ENCODE measurements around the gene CDH4.

CDH4 gene

DNA sequence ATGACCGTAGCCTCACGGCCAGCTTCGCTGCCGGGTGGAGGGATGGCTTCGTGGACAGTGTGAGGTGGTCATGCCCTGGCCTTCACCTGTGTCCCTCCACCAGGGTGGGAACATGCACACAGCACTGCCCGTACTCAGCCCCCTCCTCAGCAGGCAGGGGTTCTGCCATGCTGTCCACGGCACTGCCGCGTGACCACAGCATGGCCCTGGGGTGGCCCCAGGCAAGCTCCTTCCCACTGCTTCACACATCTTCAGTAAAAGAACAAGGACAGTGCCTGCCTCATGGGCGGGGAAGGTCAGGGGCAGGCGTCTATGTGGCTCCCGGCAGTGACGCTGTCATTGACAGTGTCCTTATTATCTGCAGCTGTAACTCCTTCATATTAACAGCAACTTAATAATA lies 607.7 kb downstream of the CDH4 start:
- DNase-seq, result no peak

DNA sequence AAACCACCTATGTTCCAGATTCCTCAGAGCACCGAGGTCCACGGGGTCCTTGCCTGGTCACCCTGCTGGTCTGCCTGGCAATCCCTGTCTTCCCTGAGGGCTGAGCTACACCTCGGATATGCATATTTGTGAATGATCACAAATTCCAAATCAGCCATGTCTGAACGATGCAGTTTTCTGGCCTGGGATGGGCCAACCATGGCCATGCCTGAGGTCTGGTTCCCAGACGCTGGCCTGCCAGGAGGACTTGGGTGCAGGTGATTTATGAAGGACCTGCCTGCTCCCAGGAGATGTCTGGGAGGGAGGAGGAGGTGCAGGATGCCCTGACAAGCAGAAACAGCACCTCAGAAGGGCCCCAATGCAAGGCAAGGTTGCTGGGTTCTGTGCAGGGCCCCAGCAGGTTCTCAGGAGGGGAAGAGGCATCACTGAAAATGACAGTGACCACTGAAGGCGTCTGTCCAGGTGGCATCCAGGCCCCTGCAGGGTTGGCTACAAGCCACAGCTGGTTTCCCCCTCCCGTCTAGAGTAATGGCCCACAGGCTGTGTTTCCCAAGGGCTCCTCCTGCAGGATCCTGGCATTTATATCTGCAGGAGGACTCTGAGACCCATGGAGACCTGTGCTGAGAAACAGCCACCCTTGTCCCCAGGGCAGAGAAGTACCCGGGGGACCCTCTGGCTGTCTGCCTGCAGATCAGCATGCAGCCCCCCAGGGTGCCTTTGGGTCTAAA lies 608.4 kb downstream of the CDH4 start:
- DNase-seq, result no peak

DNA sequence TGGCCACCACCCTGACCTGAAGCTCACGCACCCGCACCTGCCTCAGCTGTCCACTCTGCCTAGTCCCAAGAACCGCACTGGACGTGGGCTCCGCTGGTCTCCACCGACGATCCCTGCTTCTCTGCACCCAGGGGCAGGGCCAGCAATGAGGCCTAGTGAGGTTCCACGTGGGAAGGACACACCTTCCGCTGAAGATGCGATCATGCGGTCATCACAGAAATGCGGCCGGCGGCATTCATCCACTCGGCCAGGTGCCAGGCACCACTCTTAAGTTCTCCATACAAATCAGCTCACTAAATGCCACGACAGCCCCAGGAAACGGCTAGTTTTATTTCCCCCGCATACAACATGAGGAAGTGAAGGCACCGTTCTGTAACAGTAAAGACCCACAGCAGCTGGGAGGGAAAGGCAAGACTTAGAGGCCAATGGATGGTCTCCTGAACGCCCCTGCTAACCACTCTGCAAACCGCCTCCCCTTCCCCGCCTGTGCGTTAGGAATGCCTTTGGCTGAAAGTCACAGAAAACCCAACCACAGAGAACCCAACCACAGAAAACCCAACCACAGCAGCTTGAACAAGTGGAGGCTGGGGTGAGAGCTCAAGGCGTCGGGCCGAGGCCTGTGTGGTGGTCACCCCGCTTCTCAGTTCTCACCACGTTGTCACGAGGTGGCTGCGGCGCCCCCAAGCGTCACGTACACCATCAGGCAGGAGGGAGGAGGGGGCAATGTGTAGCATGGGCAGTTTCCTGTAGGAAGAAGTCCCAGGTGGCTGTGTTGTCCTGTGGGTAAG lies 609.2 kb downstream of the CDH4 start:
- DNase-seq, result no peak

DNA sequence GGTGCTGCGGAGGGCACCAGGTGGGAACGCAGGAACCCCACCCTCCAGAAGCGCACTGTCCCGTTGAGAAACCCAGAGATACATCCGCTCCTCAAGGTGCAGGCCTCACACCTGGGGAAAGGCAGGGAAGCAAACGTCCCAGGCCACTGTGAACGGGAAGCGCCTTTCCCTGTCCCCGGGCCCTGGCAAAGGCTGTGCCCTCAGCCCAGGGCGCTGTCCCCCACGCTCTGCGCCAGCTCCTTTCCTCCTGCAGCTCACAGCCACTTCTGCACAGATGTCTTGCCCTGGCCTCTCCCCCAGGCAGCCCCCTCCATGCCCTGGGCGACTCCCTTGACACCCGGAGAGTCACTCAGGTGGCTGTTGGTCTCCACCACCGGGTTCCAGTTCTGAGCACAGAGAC lies 609.8 kb downstream of the CDH4 start:
- no peak for DNase-seq

DNA sequence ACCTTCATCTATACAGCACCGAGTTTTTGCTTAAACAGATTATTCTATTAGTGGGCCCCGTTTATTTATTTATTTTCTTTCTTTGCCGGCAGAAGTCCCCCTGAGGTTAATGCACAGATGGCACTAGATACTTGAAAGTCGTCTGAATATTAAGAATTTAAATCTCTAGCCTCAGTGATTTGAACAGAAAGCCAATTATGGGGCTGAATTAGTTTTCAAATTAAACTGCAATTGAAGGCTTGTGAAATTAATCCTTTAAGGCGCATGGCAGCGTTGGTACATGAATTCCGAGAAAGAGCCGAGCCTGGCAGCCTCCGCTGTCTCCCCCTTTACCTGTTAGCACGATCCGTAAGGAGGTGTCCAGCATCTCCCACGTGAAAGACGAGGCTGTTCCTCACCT lies 610.8 kb downstream of the CDH4 start:
- no peak for DNase-seq

DNA sequence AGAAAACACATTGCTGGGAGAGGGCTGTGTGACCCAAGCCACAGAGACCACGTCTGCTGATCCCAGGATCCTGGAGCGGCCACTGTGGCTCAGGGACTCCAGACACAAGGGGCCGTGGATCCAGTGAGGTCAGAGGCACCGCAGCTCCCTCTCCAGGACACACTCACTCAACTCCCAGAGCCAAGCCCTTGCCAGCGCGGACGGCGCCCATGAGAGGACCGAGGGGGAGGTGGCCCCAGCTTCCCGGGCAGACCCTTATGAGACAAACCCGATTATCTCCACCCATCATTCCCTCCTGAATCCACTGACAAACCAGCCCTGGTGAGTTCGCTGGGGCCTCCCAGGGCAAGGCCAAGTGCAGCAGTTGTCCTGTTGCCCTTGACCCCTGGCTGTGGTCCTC lies 612.4 kb downstream of the CDH4 start:
- DNase-seq, result no peak

DNA sequence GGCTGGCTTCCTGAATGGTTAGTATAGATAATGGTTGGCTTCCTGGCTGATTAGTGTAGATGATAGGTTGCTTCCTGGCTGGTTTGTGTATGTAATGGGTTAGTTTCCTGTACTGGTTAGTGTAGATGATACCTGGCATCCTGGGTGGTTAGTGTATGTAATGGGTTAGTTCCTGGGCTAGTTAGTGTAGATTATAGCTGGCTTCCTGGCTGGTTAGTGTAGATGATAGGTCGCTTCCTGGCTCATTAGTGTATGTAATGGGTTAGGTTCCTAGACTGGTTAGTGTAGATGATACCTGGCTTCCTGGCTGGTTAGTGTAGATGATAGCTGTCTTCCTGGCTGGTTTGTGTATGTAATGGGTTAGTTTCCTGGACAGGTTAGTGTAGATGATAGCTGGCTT lies 613.3 kb downstream of the CDH4 start:
- DNase-seq, result no peak

DNA sequence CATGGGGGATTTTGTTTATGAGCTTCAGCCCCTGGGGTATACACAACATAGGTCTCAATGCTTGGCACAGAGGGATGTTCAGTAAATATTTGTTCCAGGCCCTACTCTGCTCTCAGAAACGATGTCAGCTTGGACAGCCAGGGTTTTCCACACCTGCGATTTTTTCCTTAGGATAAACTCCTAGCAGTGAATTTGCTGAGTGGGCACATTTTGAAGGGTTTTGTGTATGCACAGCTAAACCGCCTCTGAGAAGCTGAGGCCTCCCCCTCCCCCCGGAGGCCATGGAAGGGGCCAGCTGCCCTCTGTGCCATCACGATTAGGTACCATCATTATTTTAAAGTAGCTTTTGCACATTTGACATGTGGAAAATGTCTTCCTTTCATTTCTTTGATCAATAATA lies 614.1 kb downstream of the CDH4 start:
- DNase-seq, result no peak

DNA sequence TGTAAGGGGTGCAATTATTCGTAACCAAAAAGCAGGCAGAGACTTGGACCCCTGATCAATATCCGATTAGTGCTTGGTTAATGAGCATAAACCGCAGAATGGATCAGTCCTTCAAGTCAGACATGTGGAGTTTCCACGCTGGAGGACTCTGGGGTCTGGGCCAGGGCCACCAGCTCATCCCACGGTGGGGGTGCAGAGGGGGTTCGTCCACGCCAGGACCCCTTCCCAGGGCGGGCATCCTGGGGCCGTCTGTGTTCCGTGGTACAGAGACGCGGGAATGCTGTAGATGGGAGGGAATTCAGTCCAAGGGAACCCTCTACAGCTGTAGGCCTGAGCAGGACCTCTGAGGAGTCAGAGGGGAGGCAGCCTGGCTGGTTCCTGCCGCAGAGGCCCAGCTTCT lies 615.9 kb downstream of the CDH4 start:
- DNase-seq, result no peak

DNA sequence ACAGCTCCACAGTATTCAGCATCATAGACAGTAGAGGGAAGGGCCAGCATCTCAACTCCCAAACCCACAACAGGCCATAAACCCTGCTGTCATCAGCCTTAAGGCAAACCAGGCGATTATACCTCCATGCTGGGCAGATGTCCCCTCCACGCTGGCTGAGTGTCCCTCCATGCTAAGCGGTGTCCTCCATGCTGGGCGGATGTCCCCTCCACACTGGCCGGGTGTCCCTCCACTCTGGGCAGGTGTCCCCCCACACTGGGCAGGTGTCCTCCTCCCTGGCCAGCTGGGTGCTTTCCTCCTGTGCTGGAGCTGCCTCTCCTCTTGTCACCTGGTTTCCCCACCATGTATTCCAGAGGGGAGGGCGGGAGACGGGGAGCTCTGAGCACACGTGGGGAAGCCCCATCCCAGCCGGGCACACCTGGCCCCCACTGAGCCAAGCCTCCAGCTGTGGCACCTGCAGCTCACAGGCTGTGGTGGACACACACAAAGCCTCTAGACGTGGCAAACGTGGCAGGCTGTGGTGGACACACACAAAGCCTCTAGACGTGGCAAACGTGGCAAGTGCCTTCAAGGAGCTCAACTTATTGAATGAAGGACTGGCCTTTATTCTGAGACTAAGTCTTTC lies 616.5 kb downstream of the CDH4 start:
- no peak for DNase-seq

DNA sequence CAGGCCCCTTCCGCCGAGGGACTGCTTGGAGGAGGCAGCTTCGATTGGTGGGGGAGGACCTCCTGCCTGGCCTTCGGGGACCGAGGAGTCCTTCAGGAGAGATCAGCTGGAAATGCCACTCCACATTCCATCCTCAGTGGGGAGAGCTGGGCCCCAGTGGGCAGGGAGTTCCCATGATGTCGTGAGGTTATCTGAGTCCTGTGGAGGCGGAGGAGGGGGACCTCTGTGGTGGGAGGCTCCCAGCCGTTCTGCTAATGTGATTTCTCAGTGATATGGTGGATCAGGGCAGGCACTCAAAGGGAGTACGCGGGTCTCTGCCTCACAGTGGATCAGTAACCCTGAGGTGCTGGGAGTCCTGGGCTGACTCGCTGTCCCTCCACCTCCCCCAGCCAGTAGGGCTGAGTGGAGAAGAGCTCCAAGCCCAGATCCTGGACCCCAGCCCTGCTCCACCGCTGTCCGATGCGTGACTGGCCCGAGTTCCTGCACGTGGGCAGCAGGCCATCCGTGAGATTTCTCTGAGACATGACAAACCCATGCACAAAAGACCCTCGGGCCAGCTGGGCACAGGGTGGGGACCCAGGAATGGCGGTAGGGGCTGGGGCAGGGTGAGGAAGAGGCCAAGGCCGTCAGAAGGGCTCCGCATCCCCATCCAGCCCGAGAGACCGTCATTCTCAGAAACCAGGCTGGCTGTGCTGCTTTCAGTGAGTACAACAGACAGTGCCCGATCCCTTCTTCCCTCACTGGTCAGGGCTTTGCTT lies 617.9 kb downstream of the CDH4 start:
- DNase-seq, result no peak

DNA sequence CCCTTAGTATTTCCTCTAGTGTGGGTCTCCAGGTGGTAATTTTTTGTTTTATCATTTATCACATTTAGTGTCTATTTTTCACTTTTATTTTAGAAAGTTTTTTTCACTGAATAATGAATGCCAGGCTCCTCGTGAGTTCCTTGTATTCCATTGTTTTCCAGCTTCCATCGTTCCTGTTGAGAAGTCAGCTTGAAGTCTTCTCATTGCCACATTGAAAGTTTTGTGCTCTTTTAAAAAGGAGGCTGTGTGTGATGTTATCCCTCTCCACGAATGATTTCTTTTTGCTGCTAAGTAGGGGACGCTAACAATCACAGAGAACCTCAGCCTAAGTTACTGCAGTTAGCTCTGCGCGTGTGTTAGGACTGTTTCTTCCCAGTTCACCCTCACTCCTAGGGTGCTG lies 619.1 kb downstream of the CDH4 start:
- no peak for DNase-seq

DNA sequence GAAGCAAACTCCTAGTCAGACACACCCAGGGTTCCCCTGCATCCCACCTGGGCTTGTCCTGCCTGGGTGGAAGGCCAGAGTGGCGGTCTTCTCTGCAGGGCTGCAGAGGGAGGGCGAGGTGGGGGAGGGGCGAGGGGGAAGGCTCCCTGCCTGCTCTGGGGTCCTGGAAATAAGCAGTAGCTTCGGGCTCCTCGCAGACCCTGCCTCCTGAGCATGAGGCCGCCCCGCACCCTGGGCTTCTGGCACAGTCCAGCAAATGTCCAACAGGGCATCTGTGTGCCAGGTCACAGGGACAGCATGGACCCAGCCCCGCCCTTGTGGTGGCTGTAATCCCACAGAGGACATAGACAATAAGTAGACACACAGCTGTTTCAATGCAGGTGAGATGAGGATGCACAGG lies 619.9 kb downstream of the CDH4 start:
- no peak for DNase-seq

DNA sequence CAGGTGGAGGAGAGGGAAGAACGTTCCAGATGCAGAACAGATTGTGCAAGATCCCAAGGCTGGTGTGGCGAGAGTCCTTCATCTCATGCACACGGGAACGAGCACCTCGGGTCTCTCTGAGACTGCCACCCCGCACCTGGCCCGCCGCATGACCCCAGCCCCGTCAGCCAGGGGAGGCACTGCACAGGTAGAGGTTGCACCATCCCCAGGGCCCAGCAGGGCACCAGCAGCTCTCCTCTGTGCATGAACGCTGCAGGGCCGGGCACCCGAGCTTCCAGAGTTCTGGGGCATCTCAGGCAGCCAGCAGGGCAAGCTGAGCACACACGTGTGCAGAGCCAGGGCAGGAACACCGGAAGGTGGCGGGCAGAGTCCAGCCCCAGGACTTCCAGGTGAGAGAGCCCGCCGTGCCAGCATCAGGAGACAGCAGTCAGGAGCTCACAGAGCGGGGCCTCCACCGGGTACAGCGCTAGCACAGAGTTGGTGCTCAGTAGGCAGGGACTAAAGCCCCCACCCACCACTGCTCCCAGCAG lies 620.4 kb downstream of the CDH4 start:
- DNase-seq, result no peak

DNA sequence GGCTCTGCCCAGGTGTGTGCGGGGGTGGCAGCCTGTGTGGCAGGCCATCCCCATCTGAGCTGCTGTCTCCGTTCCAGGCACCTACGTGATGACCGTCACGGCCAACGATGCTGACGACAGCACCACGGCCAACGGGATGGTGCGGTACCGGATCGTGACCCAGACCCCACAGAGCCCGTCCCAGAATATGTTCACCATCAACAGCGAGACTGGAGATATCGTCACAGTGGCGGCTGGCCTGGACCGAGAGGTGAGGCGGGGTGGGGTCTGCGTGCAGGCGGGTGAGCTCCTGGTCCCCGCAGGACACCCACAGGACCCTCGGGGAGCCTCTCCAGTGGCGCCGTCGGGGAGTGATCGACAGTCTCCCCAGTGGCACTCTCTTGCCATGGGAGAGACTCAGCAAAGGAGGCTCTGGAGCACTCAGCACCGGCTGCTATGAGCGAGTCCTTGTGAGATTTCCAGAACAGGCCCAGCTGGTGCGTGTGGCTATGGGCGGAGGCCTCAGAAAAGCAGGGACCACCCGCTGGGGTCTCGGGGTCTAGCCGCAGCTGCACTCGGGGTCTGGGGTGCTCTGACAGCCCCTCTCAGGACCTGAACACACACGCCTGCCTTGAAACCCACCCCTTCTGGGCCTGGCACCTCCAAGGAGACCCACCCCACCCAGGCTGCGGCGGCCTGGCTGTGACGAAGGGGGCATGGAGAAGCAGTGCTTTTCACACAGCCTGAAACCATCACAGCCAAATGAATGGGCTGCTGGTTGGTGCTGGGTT lies 621.8 kb downstream of the CDH4 start:
- DNase-seq, result no peak

DNA sequence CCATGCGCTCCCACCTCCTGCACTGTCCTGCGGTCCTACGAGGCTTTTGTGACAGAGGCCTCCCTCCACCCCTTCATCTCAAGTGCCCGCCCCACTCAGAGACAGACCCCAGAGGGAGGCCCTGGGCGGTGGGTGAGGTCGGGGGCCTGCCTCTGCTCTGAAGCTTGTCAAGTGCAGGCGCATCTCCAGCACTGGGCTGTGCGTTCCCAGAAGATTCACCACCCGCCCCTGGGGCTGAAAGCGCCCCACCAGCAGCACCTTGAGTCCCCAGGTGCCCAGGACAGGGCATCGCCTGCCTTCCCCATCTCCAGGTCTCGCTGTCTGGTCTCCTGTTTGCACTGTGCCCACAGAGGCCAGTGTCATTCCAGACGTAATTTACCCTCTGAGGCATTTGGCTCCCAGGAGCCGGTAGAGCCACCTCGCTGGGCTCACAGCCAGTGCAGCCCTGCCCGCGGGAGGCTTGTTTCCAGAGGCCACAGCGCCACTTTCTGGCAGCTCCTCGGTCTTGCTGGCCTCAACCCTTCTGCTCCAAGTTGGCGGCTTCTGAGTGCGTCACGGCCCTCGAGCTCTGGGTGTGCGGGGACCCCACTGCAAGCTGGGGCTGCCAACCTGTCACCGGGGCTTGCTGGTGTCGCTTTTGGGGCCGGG lies 622.5 kb downstream of the CDH4 start:
- DNase-seq, result no peak

DNA sequence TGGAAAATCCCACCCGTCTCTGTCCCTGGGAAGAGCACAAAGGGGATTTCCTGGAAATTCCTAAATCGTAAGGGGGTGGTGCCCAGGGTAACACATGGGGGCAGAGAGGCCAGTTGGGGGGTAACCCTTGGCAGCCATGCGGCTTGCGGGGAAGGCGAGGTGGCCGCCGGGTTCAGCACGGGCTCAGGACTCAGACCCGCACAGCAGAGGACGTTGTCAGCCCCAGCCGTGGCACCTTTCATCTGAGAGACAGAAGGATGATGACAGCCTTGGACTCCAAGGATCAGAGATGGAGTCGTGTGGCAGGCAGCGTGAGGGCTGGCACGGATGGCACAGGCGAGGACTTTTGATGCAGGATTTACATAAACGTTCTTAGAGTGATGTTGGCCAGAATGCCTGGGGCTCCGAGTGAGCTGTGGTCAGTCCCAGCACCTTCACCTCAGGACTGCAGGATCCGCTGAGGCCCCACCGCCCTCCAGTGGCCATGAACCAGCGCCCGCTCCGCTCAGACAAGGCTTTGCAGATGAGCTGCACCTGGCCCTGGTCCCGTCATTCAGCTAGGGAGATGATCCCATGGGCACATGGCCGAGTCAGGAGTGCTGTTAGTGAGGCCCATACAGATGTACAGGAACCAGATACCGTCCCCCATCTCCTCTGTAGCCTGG lies 623.3 kb downstream of the CDH4 start:
- DNase-seq, result no peak

DNA sequence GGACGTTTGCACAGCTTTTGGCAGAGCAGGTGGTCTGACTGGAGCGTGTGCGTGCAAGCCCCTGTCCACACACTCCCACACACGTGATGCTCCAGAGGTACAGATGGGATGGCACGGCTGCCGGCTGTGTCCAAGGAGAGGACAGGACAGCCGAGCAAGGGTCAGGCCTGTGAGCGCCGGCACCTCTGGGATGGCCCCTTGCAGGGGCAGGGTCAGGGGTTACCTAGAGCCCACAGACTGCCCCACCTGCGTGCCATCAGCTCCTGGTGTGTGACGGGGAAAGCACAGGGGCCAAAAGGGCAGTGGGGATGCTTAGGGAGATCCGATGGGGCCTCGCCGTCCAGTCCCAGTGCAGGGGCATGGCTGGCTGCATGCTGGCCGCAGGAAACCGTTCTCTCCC lies 623.9 kb downstream of the CDH4 start:
- DNase-seq, result no peak

DNA sequence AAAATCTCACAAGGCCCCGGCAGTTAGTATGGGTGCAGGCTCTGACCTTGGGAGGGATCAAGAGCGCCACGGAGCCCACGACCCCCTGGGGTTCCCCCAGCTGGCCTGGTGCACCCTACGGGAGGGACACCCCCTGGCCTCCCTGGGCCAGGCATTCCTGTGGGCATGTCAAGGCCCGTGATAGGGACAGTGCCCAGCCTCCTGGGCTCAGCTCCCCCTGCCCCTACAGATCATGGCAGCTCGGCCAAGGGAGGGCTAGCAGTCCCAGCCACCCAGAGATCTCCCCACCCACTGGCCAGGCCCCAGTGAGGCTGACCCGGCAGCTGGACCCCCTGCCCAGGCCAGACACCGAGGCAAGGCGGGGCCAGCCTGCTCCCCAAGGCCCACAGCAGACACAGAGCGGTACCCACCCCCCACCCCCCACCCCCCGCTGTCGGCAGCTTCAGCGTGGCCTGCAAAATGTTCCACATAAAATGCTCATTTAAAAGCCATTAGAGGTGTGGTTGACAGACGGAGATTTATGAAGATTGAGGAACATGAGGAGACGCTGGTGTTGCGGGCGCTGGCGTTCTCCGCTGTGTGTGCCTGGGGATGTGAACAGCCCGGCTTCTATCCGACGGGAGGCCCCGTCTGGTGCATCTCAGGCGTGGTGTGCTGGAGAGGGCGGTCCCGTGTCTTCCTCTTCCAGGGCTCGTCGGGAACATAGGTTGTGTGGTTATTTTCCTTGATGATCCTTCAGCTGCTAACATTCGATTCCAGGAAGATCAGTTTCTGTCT lies 625.1 kb downstream of the CDH4 start:
- no peak for DNase-seq

DNA sequence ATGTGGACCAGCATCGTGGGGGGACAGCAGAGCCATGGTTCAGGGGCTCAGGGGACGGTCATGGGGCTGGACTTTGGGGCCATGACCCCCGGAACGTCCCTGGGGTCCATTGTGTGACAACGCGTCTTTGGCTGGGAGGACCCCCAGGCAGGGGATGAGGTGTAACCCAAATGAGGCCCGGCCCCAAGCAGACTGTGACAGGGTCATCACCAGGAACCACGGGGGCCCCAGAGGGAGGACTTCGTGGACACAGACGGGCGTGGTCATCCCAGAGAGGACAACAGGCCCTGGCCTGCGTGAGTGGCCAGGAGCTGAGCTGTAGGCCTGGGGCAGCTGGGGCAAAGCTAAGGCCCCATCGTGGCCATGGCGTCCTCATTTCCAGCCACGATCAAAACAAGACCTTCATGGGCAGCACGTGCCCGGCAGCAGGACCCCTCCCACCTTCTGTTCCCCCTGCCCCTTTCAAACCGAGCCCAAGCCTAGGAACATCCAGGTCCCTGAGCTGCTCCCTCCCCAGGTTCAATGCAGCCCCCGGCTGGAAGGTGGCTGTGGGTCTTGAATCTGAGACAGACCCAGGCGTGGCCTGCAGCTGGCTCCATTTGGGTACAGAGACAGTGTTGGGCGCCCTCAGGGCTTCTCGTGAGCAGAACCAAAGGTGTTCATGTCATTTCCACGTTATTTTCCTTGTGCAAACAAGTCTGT lies 625.9 kb downstream of the CDH4 start:
- no peak for DNase-seq
